HG02870 (cell line): Measurements from ENCODE around the gene SIGLEC14.

Experiments
- ATAC-seq: cut with Tn5 transposase; IDR thresholded peaks from one replicate; pipeline ENCODE4 v1.9.1; 2021; ENCODE audit warnings: mild to moderate bottlenecking, moderate library complexity; ENCODE audit not compliant: unreplicated experiment

The SIGLEC14 gene

DNA sequence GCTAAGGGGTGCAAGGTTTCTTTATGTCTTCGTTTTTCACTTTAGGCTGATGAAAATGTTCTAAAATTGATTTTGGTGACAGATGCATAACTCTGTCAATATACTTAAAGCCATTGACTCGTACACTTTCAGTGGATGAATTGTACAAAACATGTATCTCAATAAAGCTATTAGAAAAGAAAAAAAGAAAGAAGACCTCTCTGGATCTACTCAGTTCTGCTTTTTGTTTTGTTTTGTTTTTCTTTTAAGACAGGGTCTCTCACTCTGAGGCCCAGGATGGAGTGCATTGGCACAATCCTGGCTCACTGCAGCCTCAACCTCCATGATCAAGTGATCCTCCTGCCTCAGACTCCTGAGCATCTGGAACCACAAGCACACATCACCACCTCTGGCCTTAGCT, 19.9 kb downstream of the SIGLEC14 start:
- no peak for ATAC-seq

DNA sequence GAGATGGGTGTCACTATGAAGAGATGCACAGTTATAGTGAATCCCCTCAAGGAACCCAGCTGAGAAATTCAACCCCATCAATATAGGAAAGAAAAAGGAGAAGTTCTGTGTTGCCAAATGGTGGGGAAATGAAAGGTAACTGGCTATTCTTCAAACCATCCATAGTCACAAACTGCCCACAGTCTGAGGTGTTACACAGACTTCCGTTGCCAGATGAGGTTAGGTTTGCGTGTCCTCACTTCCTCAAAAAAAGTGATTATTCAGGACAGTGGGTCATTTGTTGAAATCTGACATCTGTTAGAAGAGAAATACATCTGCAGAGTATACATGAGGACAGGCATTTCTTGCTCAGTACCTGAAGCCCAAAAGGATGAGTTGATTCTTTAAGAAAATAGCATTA, 25.4 kb downstream of the SIGLEC14 start:
- ATAC-seq = no peak

DNA sequence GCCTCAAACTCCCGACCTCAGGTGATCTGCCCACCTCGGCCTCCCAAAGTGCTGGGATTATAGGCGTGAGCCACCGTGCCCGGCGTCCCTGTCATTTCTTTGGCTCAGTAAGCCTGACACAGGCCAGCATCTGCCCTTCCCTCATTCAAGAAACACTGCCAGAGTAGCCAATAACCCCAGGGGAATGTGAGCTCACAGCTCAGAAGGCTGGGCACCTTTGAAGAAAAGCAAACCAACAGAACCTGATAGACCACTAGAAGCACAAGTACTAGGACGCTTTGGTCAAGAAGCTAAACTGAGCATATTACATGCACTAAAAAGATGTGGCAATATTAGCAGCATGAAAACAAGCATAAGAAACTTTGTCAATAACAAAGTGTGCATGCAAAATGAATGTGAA, 30.6 kb downstream of the SIGLEC14 start:
- no peak for ATAC-seq

DNA sequence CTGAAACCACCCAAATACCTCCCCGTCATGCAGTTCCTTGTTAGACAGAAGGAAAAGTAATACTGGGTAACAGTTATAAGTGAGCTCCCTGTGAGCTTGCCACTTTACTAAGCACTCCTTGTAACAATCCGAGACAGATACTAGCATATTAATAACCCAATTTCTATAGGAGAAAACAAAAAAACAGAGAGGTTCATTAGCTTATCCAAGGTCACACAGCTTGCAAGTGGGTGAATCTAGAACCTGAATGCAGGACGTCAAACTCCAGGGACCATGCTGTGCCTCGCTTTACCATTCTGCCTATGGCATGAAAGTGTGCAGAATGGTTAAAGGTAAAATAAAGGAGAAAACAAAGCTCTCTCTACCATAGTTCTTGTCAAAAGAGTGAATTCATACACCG, 31.8 kb downstream of the SIGLEC14 start:
- ATAC-seq = no peak

DNA sequence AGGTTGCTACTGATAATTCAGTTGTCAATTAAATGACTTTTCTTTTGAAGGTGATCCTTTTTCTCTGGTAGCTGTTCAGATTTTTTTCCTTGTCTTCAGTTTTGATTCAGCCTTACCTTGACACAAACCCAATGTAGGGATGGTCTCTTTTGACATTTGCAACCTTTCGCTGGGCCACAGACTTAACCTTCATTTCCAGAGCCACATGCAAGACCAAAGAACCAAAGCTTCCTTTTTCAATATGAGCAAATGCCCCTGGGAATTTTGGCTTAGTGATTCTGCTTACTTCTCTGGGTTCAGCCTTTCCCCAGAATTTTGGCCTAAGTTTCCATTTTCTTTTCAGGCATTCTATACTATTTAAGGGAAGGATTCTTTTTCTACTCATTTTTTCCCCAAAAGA, 36.0 kb downstream of the SIGLEC14 start:
- no peak for ATAC-seq

DNA sequence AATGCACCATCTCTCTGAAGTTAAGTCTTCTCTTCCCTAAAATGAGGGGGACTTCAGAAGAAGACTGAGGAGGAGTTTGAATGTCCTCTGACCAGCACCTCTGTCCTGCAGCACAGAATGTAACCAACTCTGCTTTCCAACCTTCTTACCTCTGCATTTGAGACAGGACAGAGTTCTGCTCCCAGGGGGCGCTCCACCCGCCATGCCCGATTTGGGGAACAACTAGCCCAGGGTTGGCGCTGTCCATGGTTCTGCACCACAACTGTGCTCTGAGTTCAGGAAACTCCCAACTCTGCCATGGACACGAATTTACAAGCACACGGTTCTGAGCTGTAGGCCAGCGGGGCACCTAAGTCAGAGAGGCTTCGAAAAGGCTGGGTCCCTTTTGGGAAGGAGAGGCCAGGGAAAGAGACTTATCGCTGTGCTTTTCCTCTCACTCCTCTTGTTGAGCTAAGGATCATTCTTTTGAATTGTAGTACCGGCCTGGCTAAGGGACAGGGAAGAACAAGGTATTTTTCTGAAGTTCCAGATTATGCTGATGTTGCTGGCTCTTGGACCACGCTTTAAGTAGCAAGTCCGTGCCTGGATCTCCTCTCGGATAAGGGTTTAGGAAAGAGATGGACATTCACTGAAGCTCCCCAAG, 38.6 kb downstream of the SIGLEC14 start:
- ATAC-seq = no peak

DNA sequence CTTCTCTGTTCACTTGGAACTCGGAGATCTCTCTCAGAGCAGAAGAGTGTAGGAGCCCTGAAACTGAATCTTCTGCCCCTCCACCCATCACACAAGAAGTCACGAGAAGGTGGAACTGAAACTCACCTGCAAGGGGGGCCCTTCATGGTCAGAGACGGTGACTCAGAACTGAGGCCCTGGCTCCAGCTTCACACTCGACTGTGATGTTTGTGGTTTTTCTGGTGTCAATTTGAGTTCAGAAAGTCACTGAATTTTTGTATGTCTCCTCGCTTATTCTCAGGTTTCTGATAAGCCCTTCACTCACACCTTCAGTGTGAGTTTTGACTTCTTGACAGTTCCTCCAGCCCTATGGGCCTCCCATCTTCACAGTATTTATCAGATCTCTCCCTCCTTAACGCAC, 39.5 kb downstream of the SIGLEC14 start:
- peak; percentile 94 for ATAC-seq

DNA sequence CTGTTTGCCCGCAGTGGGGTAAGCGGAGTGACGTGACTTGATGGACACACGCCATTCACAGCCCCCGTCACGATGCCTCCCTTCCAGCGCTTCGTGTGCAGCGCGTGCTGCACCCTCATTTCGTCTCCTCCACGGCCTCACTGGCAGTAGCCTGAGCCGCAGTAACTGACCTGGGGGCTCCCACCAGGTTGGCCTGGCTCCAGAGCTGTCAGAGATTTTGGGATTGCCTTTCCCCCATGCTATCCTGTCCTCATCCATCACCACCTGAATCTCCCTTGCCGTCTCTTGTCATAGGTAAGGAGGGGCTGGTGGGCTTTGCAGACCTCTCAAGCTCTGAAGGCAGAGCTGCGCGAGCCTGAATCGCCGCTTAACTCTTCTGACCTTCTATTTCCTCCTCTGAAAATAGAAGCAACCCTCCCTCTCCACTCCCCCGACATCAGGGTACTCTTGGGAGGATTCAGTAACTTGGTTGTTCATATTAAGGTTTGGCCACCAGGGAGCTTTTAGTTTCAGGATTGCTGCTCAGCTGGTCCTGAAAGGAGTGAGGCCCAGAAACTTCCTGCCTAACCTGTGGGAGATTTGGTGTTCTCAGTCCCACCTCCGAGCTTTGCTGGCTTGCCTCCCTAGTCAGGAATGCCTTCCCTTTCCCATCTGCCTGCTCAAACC, 44.3 kb downstream of the SIGLEC14 start:
- no peak for ATAC-seq

DNA sequence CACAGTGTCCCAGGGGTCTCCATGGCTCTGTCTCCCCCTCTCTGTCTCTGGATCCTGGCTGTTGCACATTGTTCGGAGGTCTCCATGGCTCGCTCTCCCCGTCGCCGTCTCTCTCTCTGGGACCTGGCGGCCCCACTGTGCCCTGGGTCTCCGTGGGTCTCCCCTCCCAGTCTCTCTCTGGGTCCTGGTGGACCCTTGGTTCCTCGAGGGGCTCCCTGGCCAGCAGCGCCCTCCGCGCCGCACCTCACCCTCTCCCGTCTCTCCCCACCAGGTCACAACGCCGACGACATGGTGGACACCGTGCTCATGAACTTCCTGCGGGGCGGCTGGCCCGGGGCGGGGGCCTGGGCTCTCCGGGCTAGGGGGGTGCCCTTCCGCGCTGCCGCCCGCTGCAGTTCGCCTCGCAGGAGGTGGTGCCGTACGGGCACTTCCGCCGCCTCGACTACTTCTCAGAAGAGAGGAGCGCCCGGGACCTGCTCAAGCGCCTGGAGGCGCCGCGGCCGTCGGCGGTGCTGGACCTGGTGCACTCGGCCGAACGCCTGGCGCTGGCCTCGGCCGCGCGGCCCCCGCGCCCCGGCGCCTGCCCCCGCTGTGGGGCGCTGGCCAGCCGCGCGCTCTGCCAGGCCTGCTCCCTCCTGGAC, 45.6 kb downstream of the SIGLEC14 start:
- no peak for ATAC-seq

DNA sequence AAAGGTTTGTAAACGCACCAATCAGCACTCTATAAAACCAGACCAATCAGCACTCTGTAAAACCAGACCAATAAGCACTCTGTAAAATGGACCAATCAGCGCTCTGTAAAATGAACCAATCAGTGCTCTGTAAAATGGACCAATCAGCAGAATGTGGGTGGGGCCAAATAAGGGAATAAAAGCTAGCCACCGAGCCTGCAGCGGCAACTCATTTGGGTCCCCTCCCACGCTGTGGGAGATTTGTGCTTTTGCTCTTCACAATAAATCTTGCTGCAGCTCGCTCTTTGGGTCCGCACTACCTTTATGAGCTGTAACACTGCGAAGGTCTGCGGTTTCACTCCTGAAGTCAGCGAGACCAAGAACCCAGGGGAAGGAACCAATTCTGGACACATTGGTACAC, 47.5 kb downstream of the SIGLEC14 start:
- no peak for ATAC-seq

DNA sequence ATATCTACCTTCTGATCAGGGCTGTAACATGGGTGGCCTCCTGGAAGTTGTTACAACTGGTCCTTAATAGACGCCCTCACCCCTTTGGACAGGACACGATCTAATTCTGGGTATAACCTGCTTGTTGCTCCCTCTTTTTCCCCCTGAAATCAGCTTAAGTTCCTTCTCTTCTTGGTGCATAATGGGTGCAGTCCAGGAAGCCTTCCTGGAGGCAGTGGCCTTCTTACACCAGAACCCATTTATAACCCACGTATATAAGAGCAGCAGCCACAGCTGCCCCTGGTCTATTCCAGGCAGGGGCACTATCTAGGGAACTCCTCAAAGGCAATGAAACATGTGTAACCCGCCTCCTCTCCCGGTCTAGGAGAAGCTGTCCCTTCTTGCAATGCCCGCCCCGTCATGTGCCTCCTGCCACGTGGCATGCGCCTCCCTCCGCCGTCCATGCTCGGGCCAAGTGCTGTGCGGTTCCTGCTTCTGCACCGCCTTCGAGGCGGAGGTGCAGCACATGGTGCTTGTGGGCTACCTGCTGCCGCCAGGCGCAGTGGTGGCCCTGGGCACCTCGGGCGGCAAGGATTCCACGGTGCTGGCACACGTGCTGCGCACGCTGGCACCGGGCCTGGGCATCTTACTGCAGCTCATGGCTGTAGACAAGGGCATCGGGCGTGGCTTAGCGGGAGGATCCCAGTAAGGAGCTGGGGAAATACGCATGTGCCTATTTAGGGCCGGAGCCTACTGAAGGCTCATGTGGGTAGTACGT, 48.3 kb downstream of the SIGLEC14 start:
- no peak for ATAC-seq

DNA sequence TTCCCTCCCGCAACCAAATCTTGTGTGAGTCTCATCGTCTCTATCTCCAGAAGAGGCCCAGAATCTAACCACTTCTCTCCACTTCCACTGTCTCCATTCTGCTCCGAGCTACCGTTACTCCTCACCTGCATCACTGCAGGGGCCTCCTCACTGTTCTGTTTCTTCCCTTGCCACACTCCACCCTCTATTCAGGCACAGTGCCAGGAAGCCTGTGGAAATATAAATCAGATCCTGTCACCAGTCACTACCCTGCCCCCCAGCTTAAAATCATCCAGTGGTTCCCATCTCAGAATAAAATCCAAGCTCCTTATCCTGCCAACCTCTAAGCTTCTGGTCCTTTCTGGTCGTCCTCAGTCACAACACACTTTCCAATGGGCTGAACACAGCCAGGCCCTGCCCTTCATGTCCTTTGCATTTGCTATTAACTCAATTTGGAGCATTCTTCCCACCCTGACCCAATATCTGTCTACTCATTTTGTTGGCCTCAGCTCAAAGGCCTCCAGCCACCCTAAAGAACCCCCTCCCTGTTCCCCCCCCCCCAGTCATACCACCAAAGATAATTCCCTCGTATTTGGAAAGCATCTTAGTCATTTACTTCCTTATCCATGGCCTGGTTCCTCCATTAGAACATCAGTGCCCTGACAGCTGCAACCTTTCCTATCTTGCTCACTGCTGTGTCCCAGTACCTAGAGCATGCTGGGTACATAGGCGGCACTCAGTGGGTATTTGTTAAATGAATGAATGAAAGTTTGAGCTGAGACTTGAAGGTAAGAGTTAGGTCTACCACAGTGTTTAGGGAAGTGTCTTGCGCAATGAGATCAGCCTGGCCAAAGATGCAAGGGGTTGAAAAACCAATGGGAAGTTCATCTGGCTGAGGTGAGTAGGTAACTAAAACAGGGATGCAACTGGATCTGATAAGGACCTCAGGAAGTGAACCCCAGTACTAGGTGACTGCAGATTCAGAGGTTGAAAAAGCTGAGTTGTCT, 51.1 kb downstream of the SIGLEC14 start:
- ATAC-seq = no peak

DNA sequence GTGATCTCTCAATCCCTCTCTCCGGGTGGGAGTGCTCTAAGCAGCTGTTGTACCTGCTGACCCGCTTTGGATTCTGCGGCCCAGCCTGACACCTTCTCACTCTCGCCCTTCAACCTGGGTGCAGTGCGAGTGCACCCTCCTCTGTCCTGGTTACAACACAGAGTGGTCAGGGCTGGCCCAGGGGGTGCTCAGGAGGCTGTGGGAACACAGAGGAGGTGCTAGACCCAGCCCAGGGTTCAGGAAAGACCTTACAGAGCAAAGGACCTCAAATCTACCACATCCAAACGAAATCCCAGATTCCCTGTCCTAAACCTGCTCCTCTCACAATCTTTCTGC, 51.9 kb downstream of the SIGLEC14 start:
- no peak for ATAC-seq

DNA sequence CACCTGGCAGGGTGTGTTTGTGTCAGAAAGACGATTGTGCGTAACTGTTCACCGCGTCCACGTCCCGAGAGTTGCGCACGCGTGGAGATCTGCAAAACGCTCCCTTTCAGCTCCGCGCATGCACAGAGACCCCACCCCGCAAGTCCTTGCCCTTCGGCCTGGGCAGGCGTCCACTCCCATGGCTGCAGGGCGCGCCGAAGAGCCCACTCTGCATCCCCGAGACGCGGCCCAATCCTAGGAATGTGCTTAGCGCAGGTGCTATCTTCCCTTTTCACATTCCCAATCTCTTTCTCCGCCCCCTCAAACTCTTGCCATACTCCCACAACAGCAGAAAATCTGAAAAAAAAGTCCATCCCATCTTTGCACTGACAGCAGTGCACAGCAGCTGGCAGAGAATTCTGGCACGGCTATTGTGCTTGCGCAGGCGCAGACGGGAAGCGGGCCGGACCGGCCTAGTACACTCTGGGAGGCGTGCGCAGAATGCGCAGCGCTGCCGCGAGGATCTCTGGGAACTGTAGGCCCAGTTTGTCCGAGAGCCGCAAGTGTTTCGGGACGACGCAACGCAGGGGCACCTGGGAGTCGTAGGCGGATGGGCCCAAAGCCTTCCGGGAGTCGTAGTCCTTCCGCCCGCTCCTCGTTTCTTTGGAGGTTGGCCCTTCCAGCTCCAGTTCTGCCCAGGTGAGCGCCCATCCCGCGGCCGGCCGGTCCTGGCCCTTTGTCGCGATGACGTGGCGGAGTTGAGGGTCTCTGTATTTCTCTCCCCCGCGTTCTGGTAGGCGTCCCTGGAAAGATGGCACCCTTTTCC, 52.5 kb downstream of the SIGLEC14 start:
- ATAC-seq = peak; percentile 96

DNA sequence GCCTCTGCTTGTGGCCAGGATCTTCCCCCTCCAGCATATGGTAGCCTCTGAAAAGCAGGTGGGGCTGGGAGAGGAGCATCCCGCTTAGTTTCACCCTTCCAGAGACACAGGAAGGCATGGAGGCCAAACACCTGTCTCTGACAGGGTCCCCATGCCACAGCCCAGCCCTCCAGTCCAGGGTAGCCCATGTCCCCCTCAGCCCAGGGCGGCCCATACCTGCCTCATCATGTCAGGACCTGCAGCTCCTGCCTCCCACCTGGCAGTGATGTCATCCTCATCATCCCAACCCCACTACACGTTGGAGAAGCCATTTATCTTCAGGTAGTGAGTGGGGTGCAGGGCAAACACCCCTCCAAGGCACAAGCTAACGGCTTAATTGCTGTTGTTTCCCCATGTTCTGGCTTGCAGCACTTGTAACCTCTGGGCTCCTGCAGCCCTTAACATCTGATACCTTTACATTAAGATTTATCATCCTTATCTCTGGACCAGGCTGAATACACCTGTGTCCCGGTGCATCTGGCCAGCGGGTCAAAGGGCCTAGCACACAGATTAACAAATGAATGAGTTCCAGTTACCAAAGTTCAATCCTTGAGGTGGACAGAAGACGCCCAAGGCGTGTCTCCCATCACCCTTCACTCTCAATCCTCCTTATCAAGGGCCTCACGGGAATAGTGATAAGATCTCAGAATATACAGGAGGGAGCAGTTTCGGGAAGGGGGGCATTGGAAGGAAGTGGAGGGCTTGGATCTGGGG, 53.3 kb downstream of the SIGLEC14 start:
- no peak for ATAC-seq
